ENCODE results near the gene KRT6B. TPM values are rescaled to one million over a fixed set of nuclear protein-coding genes. Genes with fewer than 3 reads are reported as not detected.

Gene KRT6B
- total and polyA plus RNA-seq, 2 experiments from 2014 or later = not detected

DNA sequence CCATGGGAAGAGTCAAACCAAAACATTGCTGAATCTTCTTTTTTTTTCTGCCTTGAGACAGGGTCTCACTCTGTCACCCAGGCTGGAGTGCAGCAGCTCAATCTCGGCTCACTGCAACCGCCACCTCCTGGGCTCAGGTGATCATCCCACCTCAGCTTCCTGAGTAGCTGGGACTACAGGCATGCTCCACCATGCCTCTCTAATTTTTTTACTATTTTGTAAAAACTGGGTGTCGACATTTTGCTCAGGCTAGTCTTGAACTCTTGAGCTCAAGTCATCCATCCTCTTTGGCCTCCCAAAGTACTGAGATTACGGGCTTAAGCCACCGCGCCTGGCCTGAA, 16.3 kb downstream of the KRT6B start (continued):
- TF ChIP-seq, protein P1, sequence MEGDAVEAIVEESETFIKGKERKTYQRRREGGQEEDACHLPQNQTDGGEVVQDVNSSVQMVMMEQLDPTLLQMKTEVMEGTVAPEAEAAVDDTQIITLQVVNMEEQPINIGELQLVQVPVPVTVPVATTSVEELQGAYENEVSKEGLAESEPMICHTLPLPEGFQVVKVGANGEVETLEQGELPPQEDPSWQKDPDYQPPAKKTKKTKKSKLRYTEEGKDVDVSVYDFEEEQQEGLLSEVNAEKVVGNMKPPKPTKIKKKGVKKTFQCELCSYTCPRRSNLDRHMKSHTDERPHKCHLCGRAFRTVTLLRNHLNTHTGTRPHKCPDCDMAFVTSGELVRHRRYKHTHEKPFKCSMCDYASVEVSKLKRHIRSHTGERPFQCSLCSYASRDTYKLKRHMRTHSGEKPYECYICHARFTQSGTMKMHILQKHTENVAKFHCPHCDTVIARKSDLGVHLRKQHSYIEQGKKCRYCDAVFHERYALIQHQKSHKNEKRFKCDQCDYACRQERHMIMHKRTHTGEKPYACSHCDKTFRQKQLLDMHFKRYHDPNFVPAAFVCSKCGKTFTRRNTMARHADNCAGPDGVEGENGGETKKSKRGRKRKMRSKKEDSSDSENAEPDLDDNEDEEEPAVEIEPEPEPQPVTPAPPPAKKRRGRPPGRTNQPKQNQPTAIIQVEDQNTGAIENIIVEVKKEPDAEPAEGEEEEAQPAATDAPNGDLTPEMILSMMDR (conservative IDR thresholded peaks at IDR 0.05; ENCODE audit: low read depth in 2 of 2) = no peak
- no peak for TF ChIP-seq CREB1 (CRISPR knock-in tag; IDR thresholded peaks at IDR 0.05; ENCODE audit: low read depth)

DNA sequence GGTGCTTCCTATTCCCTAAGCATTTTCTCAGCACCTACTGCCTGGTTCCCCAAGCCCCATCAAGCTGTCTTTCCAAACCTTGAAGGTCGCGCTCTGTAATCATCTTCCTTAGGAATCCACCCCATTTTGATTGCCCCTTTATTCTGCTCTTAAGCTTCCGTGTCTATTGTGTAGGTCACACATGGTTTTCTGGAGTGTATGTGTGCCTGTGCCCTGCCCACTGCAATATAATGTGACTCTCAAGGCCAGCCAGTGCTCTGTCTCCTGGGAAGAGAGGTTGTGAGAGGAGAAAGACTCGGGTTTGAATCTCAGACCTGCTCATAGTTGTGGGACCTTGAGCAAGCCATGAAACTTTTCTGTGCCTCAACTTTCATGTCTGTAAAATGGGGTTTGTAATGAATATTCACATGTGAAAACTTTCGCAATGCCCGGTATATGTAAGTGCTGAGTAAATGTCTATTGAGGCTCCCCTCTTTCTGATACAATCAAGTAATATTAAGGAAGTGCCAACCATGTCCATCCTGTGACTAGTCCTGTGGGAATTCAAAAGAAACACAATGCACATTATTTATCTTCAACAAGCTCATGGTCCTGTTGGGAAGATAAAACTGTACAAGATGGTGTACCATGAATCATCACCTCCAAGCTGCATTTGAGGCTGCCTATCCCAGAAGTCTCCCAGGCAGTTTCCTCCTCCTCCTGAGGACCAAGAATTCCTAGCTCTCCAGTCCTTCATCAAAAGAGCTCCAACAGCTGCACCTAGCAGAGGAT, 17.0 kb downstream of the KRT6B start:
- H3K36me3 Mint-ChIP-seq (ENCODE audit: low read depth) = no peaks in the 10 kb centered on the region
- no peak overlapping the region for H3K27ac Mint-ChIP-seq
- no peak overlapping the region for H2AFZ ChIP-seq
- no peak for TF ChIP-seq NANOG (IDR thresholded peaks at IDR 0.05; ENCODE audit: borderline replicate concordance)
- no peak for TF ChIP-seq CREB1 (CRISPR knock-in tag; IDR thresholded peaks at IDR 0.05; ENCODE audit: low read depth)
- TF ChIP-seq, protein P1 (conservative IDR thresholded peaks at IDR 0.05; ENCODE audit: low read depth in 2 of 2) = no peak
- H3K4me3 Mint-ChIP-seq = no peak overlapping the region
- no peak overlapping the region for H3K27ac ChIP-seq (ENCODE audit: low read depth)
- no peak overlapping the region for H3K4me2 ChIP-seq
- no peak overlapping the region for H3K4me3 ChIP-seq
- ATAC-seq (no peak), DNase-seq (ENCODE audit: low spot score) (no peak)
- H3K9me3 Mint-ChIP-seq = no peaks in the 10 kb centered on the region; the same call in 1 of the 3 replicates
- H3K4me1 Mint-ChIP-seq = no peaks in the 10 kb centered on the region; the same call in 1 of the 3 replicates
- no peaks in the 10 kb centered on the region for H3K4me1 ChIP-seq (ENCODE audit: insufficient read depth)
- H3K27me3 Mint-ChIP-seq (ENCODE audit: insufficient read depth, low read depth, poor library complexity) = peaks cover 6% of the 10 kb centered on the region
- H4K20me1 ChIP-seq (replicated peaks; ENCODE audit: insufficient read depth) = no peaks in the 10 kb centered on the region
- H3K79me2 ChIP-seq (replicated peaks; ENCODE audit: insufficient read depth) = no peaks in the 10 kb centered on the region
- H3K36me3 ChIP-seq (ENCODE audit: insufficient read depth) = no peaks in the 10 kb centered on the region
- no peaks in the 10 kb centered on the region for H3F3A ChIP-seq (replicated peaks; ENCODE audit: low read depth)
- H3K9me2 ChIP-seq (ENCODE audit: insufficient read depth) = peaks cover 13% of the 10 kb centered on the region
- no peaks in the 10 kb centered on the region for H3K27me3 ChIP-seq (ENCODE audit: insufficient read depth)

DNA sequence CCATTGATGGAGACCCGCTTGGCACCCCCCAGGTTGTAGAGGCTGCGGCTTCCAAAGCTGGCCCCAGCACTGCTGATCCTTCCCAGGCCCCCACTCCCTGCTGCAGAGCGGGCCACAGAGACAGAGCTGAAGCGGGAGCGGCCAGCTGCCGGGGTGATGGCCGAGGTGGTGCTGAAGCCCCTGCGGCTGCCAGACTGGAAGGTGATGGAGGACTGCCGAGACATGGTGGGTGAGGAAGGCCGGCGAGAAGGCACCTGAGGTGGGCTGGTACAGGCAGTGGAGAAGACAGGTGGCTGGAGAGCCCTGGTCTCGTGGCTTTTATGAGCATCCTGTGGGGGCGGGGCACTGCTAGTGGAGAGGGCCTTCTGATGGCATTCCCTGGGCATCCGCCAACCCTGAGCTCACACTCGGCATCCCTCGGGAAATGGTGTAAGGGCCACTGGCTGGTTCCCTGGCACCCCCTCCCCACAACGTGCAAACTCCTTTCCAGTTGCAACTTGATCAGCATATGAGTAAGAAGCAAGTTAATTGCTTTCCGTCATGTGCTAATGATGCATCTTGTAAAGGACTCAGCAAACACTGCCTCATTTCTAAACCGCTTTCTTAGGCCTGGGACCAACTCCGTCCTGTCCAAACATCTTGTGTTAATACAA, 17.7 kb downstream of the KRT6B start, which contains the start of gene KRT75:
Gene KRT75, minus strand, starts transcription at position 291 of the 653 bp plus-strand sequence. Its CDS starts 67 bp downstream, at position 224.
- no peak within 1 kb of the TSS for H2AFZ ChIP-seq
- peaks cover 6% of the 10 kb centered on the region for H3K27me3 Mint-ChIP-seq (ENCODE audit: insufficient read depth, low read depth, poor library complexity)
- H3K4me3 ChIP-seq = no peak within 1 kb of the TSS
- TF ChIP-seq STAT1 (IDR thresholded peaks at IDR 0.05; ENCODE audit: unreplicated experiment) = no peak
- TF ChIP-seq ZNF114 (CRISPR knock-in tag; IDR thresholded peaks at IDR 0.05) = no peak
- no peak for TF ChIP-seq EZH2 (IDR thresholded peaks at IDR 0.05; ENCODE audit: low read depth, unreplicated experiment)
- TF ChIP-seq, protein P2, sequence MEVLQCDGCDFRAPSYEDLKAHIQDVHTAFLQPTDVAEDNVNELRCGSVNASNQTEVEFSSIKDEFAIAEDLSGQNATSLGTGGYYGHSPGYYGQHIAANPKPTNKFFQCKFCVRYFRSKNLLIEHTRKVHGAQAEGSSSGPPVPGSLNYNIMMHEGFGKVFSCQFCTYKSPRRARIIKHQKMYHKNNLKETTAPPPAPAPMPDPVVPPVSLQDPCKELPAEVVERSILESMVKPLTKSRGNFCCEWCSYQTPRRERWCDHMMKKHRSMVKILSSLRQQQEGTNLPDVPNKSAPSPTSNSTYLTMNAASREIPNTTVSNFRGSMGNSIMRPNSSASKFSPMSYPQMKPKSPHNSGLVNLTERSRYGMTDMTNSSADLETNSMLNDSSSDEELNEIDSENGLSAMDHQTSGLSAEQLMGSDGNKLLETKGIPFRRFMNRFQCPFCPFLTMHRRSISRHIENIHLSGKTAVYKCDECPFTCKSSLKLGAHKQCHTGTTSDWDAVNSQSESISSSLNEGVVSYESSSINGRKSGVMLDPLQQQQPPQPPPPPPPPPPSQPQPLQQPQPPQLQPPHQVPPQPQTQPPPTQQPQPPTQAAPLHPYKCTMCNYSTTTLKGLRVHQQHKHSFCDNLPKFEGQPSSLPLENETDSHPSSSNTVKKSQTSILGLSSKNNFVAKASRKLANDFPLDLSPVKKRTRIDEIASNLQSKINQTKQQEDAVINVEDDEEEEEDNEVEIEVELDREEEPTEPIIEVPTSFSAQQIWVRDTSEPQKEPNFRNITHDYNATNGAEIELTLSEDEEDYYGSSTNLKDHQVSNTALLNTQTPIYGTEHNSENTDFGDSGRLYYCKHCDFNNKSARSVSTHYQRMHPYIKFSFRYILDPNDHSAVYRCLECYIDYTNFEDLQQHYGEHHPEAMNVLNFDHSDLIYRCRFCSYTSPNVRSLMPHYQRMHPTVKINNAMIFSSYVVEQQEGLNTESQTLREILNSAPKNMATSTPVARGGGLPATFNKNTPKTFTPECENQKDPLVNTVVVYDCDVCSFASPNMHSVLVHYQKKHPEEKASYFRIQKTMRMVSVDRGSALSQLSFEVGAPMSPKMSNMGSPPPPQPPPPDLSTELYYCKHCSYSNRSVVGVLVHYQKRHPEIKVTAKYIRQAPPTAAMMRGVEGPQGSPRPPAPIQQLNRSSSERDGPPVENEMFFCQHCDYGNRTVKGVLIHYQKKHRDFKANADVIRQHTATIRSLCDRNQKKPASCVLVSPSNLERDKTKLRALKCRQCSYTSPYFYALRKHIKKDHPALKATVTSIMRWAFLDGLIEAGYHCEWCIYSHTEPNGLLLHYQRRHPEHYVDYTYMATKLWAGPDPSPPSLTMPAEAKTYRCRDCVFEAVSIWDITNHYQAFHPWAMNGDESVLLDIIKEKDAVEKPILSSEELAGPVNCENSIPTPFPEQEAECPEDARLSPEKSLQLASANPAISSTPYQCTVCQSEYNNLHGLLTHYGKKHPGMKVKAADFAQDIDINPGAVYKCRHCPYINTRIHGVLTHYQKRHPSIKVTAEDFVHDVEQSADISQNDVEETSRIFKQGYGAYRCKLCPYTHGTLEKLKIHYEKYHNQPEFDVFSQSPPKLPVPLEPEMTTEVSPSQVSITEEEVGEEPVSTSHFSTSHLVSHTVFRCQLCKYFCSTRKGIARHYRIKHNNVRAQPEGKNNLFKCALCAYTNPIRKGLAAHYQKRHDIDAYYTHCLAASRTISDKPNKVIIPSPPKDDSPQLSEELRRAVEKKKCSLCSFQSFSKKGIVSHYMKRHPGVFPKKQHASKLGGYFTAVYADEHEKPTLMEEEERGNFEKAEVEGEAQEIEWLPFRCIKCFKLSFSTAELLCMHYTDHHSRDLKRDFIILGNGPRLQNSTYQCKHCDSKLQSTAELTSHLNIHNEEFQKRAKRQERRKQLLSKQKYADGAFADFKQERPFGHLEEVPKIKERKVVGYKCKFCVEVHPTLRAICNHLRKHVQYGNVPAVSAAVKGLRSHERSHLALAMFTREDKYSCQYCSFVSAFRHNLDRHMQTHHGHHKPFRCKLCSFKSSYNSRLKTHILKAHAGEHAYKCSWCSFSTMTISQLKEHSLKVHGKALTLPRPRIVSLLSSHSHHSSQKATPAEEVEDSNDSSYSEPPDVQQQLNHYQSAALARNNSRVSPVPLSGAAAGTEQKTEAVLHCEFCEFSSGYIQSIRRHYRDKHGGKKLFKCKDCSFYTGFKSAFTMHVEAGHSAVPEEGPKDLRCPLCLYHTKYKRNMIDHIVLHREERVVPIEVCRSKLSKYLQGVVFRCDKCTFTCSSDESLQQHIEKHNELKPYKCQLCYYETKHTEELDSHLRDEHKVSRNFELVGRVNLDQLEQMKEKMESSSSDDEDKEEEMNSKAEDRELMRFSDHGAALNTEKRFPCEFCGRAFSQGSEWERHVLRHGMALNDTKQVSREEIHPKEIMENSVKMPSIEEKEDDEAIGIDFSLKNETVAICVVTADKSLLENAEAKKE (CRISPR knock-in tag; IDR thresholded peaks at IDR 0.05) = no peak
- TF ChIP-seq CREB1 (CRISPR knock-in tag; IDR thresholded peaks at IDR 0.05; ENCODE audit: low read depth) = no peak

More for the DNA sequence above, 17.7 kb downstream of the KRT6B start, which contains the start of gene KRT75:
- Histone ChIP-seq H3K4me1 (ENCODE audit: insufficient read depth) (no peaks in the 10 kb centered on the region), H3K79me2 (replicated peaks; ENCODE audit: insufficient read depth) (no peaks in the 10 kb centered on the region), H3K27me3 (ENCODE audit: insufficient read depth) (no peaks in the 10 kb centered on the region), H4K20me1 (replicated peaks; ENCODE audit: insufficient read depth) (no peaks in the 10 kb centered on the region), H3K9me2 (ENCODE audit: insufficient read depth) (peaks cover 13% of the 10 kb centered on the region), H3K27ac (ENCODE audit: low read depth) (no peak within 1 kb of the TSS), H3K4me2 (no peak within 1 kb of the TSS), H3F3A (replicated peaks; ENCODE audit: low read depth) (no peaks in the 10 kb centered on the region), H3K36me3 (ENCODE audit: insufficient read depth) (no peaks in the 10 kb centered on the region)
- DNase-seq (ENCODE audit: low spot score) (no peak), ATAC-seq (no peak)
- H3K4me1 Mint-ChIP-seq = no peaks in the 10 kb centered on the region; the same call in 1 of the 3 replicates
- no peak within 1 kb of the TSS for H3K27ac Mint-ChIP-seq
- no peaks in the 10 kb centered on the region; the same call in 1 of the 3 replicates for H3K9me3 Mint-ChIP-seq
- no peaks in the 10 kb centered on the region for H3K36me3 Mint-ChIP-seq (ENCODE audit: low read depth)
- no peak within 1 kb of the TSS for H3K4me3 Mint-ChIP-seq
